HepG2 (cell line): ENCODE results near the gene ZNF584. TPM values are rescaled to one million over a fixed set of nuclear protein-coding genes. Genes with fewer than 3 reads are reported as not detected.

Source experiments
- ATF7-NPFF ChIP-seq: sonication (generic); formaldehyde crosslinking; IDR thresholded peaks from 2 replicates; pipeline ENCODE4 v1.8.1; 2023; ENCODE audit warnings: mild to moderate bottlenecking, low read depth, missing genetic modification reagents, moderate library complexity
- HMG20A ChIP-seq: IDR thresholded peaks from 2 replicates; pipeline ENCODE4 v1.6.1; 2016; ENCODE audit warnings: borderline replicate concordance
- IRX3 ChIP-seq: sonication (generic); formaldehyde crosslinking; IDR thresholded peaks from 2 replicates; pipeline ENCODE4 v1.8.1; 2023; ENCODE audit warnings: mild to moderate bottlenecking, low read depth, missing genetic modification reagents, borderline replicate concordance
- KLF6 ChIP-seq: IDR thresholded peaks from 2 replicates; pipeline ENCODE4 v1.8.0; 2016; ENCODE audit warnings: missing biosample characterization, missing genetic modification reagents
- MAFK ChIP-seq, 2 experiments: IDR thresholded peaks in 1 of 2; conservative IDR thresholded peaks in 1 of 2; 2 replicates each; pipeline ENCODE4 v1.6.1; 2011; ENCODE audit warnings: improper control_type of control experiment in 2 of 2, low read length in 2 of 2
- NCOA1 ChIP-seq: sonication (generic); formaldehyde crosslinking; IDR thresholded peaks from 2 replicates; pipeline ENCODE4 v1.9.0; 2021; ENCODE audit warnings: missing genetic modification reagents
- NFE2 ChIP-seq: sonication (generic); formaldehyde crosslinking; IDR thresholded peaks from 2 replicates; pipeline ENCODE4 v1.4.0; 2020; ENCODE audit warnings: missing genetic modification reagents
- SMARCE1 ChIP-seq: fragments of 450-650 bp; IDR thresholded peaks from 2 replicates; pipeline ENCODE4 v1.6.1; 2017; ENCODE audit warnings: borderline replicate concordance
- ZFAT ChIP-seq: sonication (generic); formaldehyde crosslinking; conservative IDR thresholded peaks from 2 replicates; pipeline ENCODE4 v1.8.1; 2023; ENCODE audit warnings: missing genetic modification reagents, inconsistent platforms
- ZNF205 ChIP-seq: IDR thresholded peaks from 2 replicates; pipeline ENCODE4 v1.6.1; 2018; ENCODE audit warnings: missing biosample characterization, missing genetic modification reagents
- ZNF790 ChIP-seq: sonication (generic); formaldehyde crosslinking; IDR thresholded peaks from 2 replicates; pipeline ENCODE4 v1.8.0; 2022; ENCODE audit warnings: missing genetic modification reagents, mild to moderate bottlenecking, borderline replicate concordance
- polyA plus RNA-seq, 8 experiments: library from polyadenylated mRNA; depleted of rRNA in 3 of 8; stranded (reverse) in 7 of 8; unstranded in 1 of 8; fragments of >200 nt; fragmentation: Illumina TruSeq in 4 of 8; extraction: Trizol in 4 of 8; gene quantifications; 2 replicates each; pipeline versions ENCODE4 v1.2.1 to v1.2.3, GENCODE V29; 2011 to 2016; ENCODE audit warnings: low read depth in 4 of 8, missing spikeins in 1 of 8, mixed read lengths in 1 of 8; ENCODE audit not compliant: insufficient read depth in 1 of 8
- total RNA-seq, 5 experiments: library from RNA; depleted of rRNA; stranded (reverse); fragments of >200 nt; fragmentation: Illumina TruSeq; extraction: Trizol; gene quantifications; 2 replicates each; pipeline ENCODE4 v1.2.3, GENCODE V29; 2016; ENCODE audit warnings: low read depth in 1 of 5
- TF ChIP-seq, protein P1 (sequence below): sonication (generic); formaldehyde crosslinking; IDR thresholded peaks from 2 replicates; pipeline ENCODE4 v1.5.0; 2020; ENCODE audit warnings: mild to moderate bottlenecking, missing genetic modification reagents, borderline replicate concordance
- TF ChIP-seq, protein P2 (sequence below): sonication (generic); formaldehyde crosslinking; IDR thresholded peaks from 2 replicates; pipeline ENCODE4 v1.4.0; 2020; ENCODE audit warnings: missing genetic modification reagents
- TF ChIP-seq, protein P3 (sequence below): sonication (generic); formaldehyde crosslinking; IDR thresholded peaks from 2 replicates; pipeline ENCODE4 v1.9.0; 2021; ENCODE audit warnings: missing genetic modification reagents, mild to moderate bottlenecking, borderline replicate concordance
- TF ChIP-seq, protein P4 (sequence below): IDR thresholded peaks from 2 replicates; pipeline ENCODE4 v1.6.1; 2016

ZNF584 gene
- total and polyA plus RNA-seq, 2 of the 13 experiments (the other 11 are each of a cell fraction or from before 2014, with no cell fraction given): 2.4 to 7.0 TPM

DNA sequence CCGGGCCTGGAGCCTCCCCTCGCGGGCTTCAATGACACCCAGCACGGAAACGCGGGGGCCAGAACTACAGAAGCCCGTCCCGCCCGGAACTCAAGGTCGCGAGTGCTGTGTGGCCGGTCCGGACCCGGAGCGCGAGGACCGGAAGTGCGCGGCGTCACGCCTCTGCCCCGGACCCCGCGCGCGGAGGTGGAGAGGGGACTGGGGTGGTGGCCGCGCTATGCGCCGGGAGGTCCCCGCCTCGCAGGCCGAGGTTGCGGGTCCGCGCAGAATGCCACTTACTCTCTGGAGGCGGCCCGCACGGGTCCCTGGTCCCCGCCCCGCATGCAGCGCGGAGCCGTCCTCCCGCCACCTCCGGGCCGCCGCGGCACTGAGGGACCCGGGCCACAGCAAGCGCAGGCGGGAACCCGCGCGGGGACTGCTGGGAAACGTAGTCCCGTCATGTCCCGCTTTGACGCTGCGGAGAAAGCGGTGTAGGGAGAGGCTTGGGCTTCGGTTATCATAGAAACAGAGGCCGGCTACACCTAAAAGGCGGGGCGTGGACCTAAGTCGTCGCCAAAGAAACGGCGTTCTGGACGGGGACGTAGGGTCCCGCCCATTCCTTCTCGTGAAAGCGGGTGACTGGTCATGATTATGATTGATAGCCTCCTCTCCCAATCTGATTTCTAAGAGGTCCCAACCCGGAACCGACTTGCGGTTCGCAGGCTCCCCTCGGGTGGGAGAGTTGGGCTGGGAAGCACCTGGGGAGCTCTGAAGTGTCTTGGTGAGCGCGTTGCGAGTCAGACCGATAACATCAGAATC lies 27.6 kb upstream of the ZNF584 start, which contains the start of gene ZNF837 (continued):
- TF ChIP-seq, protein P1, sequence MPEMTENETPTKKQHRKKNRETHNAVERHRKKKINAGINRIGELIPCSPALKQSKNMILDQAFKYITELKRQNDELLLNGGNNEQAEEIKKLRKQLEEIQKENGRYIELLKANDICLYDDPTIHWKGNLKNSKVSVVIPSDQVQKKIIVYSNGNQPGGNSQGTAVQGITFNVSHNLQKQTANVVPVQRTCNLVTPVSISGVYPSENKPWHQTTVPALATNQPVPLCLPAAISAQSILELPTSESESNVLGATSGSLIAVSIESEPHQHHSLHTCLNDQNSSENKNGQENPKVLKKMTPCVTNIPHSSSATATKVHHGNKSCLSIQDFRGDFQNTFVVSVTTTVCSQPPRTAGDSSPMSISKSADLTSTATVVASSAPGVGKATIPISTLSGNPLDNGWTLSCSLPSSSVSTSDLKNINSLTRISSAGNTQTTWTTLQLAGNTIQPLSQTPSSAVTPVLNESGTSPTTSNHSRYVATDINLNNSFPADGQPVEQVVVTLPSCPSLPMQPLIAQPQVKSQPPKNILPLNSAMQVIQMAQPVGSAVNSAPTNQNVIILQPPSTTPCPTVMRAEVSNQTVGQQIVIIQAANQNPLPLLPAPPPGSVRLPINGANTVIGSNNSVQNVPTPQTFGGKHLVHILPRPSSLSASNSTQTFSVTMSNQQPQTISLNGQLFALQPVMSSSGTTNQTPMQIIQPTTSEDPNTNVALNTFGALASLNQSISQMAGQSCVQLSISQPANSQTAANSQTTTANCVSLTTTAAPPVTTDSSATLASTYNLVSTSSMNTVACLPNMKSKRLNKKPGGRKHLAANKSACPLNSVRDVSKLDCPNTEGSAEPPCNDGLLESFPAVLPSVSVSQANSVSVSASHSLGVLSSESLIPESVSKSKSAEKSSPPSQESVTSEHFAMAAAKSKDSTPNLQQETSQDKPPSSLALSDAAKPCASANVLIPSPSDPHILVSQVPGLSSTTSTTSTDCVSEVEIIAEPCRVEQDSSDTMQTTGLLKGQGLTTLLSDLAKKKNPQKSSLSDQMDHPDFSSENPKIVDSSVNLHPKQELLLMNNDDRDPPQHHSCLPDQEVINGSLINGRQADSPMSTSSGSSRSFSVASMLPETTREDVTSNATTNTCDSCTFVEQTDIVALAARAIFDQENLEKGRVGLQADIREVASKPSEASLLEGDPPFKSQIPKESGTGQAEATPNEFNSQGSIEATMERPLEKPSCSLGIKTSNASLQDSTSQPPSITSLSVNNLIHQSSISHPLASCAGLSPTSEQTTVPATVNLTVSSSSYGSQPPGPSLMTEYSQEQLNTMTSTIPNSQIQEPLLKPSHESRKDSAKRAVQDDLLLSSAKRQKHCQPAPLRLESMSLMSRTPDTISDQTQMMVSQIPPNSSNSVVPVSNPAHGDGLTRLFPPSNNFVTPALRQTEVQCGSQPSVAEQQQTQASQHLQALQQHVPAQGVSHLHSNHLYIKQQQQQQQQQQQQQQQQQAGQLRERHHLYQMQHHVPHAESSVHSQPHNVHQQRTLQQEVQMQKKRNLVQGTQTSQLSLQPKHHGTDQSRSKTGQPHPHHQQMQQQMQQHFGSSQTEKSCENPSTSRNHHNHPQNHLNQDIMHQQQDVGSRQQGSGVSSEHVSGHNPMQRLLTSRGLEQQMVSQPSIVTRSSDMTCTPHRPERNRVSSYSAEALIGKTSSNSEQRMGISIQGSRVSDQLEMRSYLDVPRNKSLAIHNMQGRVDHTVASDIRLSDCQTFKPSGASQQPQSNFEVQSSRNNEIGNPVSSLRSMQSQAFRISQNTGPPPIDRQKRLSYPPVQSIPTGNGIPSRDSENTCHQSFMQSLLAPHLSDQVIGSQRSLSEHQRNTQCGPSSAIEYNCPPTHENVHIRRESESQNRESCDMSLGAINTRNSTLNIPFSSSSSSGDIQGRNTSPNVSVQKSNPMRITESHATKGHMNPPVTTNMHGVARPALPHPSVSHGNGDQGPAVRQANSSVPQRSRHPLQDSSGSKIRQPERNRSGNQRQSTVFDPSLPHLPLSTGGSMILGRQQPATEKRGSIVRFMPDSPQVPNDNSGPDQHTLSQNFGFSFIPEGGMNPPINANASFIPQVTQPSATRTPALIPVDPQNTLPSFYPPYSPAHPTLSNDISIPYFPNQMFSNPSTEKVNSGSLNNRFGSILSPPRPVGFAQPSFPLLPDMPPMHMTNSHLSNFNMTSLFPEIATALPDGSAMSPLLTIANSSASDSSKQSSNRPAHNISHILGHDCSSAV: no peak
- TF ChIP-seq, protein P2, sequence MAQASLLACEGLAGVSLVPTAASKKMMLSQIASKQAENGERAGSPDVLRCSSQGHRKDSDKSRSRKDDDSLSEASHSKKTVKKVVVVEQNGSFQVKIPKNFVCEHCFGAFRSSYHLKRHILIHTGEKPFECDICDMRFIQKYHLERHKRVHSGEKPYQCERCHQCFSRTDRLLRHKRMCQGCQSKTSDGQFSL (CRISPR knock-in tag): 0 out of 2 replicates have a peak, but pooled peaks have one; percentile 52
- TF ChIP-seq NFE2 (CRISPR knock-in tag): no peak
- TF ChIP-seq NCOA1 (CRISPR knock-in tag): peak; percentile 91
- TF ChIP-seq ATF7-NPFF (CRISPR knock-in tag): peak; percentile 52; the same call in 1 of the 2 replicates
- no peak for TF ChIP-seq MAFK (conservative IDR thresholded peaks at IDR 0.05 in 1 of 2, IDR thresholded peaks at IDR 0.05 in 1 of 2; ENCODE audit: low read length in 2 of 2)
- no peak for TF ChIP-seq ZFAT (CRISPR knock-in tag)
- no peak for TF ChIP-seq IRX3 (CRISPR knock-in tag)
- TF ChIP-seq HMG20A (CRISPR knock-in tag): no peak
- TF ChIP-seq KLF6 (CRISPR knock-in tag): peak; percentile 89; the same call in 1 of the 2 replicates
- peak; percentile 86 for TF ChIP-seq ZNF205 (CRISPR knock-in tag)
- no peak for TF ChIP-seq SMARCE1
- no peak; the same call in 1 of the 2 replicates for TF ChIP-seq ZNF790 (CRISPR knock-in tag)
- TF ChIP-seq, protein P3, sequence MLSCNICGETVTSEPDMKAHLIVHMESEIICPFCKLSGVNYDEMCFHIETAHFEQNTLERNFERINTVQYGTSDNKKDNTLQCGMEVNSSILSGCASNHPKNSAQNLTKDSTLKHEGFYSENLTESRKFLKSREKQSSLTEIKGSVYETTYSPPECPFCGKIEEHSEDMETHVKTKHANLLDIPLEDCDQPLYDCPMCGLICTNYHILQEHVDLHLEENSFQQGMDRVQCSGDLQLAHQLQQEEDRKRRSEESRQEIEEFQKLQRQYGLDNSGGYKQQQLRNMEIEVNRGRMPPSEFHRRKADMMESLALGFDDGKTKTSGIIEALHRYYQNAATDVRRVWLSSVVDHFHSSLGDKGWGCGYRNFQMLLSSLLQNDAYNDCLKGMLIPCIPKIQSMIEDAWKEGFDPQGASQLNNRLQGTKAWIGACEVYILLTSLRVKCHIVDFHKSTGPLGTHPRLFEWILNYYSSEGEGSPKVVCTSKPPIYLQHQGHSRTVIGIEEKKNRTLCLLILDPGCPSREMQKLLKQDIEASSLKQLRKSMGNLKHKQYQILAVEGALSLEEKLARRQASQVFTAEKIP (CRISPR knock-in tag): no peak
- TF ChIP-seq, protein P4, sequence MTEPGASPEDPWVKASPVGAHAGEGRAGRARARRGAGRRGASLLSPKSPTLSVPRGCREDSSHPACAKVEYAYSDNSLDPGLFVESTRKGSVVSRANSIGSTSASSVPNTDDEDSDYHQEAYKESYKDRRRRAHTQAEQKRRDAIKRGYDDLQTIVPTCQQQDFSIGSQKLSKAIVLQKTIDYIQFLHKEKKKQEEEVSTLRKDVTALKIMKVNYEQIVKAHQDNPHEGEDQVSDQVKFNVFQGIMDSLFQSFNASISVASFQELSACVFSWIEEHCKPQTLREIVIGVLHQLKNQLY (CRISPR knock-in tag): peak; percentile 35; the same call in 1 of the 2 replicates
